UCSD-AML1 (cell line): ENCODE results near the gene ARHGEF4.
A peak's percentile ranks its signal among the peaks of the same experiment; 100 is the strongest.

Experiments used
- DNase-seq: peaks from one replicate; lab custom pipeline; 2025; ENCODE audit not compliant: unreplicated experiment; lab: John Stamatoyannopoulos, UW

The ARHGEF4 gene

GRCh38 chr2:130915149-130915548 lies 78.4 kb downstream of the ARHGEF4 start:
- DNase-seq: no peak

- DNase-seq: no peak
Measured at GRCh38 chr2:130915595-130916437, 79.1 kb downstream of the ARHGEF4 start.

- no peak for DNase-seq
Measured at GRCh38 chr2:130916438-130916705, 79.7 kb downstream of the ARHGEF4 start.

GRCh38 chr2:130917006-130917688 lies 80.4 kb downstream of the ARHGEF4 start:
- DNase-seq: no peak

GRCh38 chr2:130918393-130918792 lies 81.7 kb downstream of the ARHGEF4 start:
- DNase-seq: no peak

GRCh38 chr2:130920415-130921163 lies 83.9 kb downstream of the ARHGEF4 start:
- peak; percentile 55 for DNase-seq

- no peak for DNase-seq
Measured at GRCh38 chr2:130921164-130921476, 84.4 kb downstream of the ARHGEF4 start.

GRCh38 chr2:130922417-130922816 lies 85.7 kb downstream of the ARHGEF4 start:
- no peak for DNase-seq

GRCh38 chr2:130928385-130928784 lies 91.7 kb downstream of the ARHGEF4 start:
- no peak for DNase-seq

- no peak for DNase-seq
Measured at GRCh38 chr2:130930740-130931659, 94.3 kb downstream of the ARHGEF4 start.

- no peak for DNase-seq
Measured at GRCh38 chr2:130933501-130933900, 96.8 kb downstream of the ARHGEF4 start.

- DNase-seq: no peak
Measured at GRCh38 chr2:130936451-130936850, 99.7 kb downstream of the ARHGEF4 start.

GRCh38 chr2:130947967-130948366 lies 111.3 kb downstream of the ARHGEF4 start:
- DNase-seq: no peak

- DNase-seq: no peak
Measured at GRCh38 chr2:130949954-130950353, 113.2 kb downstream of the ARHGEF4 start.

- no peak for DNase-seq
Measured at GRCh38 chr2:130951018-130951417, 114.3 kb downstream of the ARHGEF4 start.

- DNase-seq: no peak
Measured at GRCh38 chr2:130954873-130955272, 118.2 kb downstream of the ARHGEF4 start.

- DNase-seq: no peak
Measured at GRCh38 chr2:130957915-130958314, 121.2 kb downstream of the ARHGEF4 start.

GRCh38 chr2:130963196-130963848 lies 126.6 kb downstream of the ARHGEF4 start:
- DNase-seq: no peak

- no peak for DNase-seq
Measured at GRCh38 chr2:130963849-130964793, 127.4 kb downstream of the ARHGEF4 start.
